Fibroblast of pulmonary artery (primary cell): Measurements from ENCODE around the gene PSMA5.

Experiments used
- DNase-seq: peaks from one replicate; pipeline ENCODE4 v3.0.0-alpha.2; 2010; ENCODE audit warnings: low read depth
- H3K4me3 ChIP-seq: replicated peaks from 2 replicates; pipeline ENCODE4 v1.5.1; 2011; ENCODE audit warnings: low read depth, mild to moderate bottlenecking, control low read depth, low read length, moderate library complexity
- TF ChIP-seq, protein P1 (sequence below): IDR thresholded peaks from 2 replicates; pipeline ENCODE4 v1.5.1; 2011; ENCODE audit warnings: mild to moderate bottlenecking, control low read depth, low read length, inconsistent platforms; ENCODE audit errors: missing control alignments

Gene PSMA5

DNA sequence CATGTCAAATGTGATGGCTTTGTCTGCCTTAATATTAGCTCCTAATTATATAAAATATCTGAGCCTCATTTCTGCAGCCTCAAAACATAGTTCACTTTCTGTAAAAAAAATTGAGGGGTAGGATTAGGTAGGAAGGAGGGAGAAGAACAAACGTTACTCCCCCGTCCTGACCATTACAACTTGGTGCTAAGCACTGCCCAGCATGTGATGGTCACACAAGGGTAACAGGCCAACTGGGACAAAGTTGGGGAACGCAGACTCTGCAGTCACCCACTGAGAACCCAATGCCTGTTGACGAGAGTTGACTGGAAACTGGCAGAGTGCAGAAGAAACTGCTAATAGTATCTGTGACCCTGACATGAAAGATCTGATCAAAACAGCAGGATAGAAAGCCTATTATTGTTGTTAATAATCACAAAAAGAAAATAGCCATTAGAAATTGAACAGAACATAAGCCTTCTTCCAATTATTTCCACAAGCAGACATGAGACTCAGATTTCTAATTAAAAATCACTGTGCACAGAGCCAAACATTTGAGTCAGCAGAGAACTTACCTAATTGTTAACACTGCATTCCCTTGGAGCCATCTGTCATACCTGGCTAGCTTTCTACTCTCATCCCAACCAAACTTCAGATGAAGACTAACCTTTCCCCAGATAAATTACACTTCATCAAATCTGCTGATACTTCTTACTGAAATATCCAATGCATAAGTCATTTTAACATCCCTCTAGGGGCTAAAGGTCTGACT is 34.0 kb downstream of the PSMA5 start:
- H3K4me3 ChIP-seq: no peak overlapping the region
- no peak for DNase-seq
- TF ChIP-seq, protein P1, sequence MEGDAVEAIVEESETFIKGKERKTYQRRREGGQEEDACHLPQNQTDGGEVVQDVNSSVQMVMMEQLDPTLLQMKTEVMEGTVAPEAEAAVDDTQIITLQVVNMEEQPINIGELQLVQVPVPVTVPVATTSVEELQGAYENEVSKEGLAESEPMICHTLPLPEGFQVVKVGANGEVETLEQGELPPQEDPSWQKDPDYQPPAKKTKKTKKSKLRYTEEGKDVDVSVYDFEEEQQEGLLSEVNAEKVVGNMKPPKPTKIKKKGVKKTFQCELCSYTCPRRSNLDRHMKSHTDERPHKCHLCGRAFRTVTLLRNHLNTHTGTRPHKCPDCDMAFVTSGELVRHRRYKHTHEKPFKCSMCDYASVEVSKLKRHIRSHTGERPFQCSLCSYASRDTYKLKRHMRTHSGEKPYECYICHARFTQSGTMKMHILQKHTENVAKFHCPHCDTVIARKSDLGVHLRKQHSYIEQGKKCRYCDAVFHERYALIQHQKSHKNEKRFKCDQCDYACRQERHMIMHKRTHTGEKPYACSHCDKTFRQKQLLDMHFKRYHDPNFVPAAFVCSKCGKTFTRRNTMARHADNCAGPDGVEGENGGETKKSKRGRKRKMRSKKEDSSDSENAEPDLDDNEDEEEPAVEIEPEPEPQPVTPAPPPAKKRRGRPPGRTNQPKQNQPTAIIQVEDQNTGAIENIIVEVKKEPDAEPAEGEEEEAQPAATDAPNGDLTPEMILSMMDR: no peak

DNA sequence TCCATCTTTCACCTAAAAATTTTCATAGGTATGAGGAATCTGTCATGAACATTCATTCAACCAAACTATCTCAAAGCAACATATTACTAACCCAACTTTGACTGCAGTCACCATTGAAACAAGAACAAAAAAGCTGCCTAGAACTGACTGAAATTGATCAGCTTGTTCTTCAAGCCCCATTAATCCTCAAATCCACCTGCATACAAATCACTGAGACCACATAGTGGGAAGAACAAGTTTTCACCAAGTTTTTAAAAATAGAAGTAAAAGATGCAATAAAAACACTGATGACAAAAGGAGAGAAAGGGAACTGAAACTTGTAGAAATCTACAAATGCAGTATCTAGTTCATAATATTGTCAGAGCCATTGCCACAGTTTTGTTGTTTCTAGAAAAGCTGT is 34.6 kb downstream of the PSMA5 start:
- H3K4me3 ChIP-seq: no peak overlapping the region
- DNase-seq: no peak
- TF ChIP-seq, protein P1: no peak

DNA sequence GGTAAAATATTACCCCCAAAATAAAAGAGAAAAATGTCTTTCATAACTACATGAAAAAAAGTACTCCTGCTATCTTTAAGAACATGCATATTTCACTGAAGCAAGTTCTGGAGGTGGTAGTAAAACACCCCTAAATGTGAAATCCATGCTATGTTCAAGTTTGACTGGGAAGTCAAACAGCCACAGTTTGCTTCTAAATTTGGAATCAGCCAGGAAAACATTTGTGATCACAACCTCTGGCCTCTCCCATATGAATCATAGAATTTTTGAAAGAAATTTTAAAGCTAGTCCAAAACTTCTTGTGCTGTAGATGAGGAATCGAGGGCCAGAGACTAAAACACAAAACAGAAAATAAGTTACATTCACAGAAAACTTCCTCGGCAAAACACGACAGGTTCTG is 35.1 kb downstream of the PSMA5 start:
- TF ChIP-seq, protein P1: no peak
- DNase-seq: peak; percentile 49
- no peak overlapping the region for H3K4me3 ChIP-seq

DNA sequence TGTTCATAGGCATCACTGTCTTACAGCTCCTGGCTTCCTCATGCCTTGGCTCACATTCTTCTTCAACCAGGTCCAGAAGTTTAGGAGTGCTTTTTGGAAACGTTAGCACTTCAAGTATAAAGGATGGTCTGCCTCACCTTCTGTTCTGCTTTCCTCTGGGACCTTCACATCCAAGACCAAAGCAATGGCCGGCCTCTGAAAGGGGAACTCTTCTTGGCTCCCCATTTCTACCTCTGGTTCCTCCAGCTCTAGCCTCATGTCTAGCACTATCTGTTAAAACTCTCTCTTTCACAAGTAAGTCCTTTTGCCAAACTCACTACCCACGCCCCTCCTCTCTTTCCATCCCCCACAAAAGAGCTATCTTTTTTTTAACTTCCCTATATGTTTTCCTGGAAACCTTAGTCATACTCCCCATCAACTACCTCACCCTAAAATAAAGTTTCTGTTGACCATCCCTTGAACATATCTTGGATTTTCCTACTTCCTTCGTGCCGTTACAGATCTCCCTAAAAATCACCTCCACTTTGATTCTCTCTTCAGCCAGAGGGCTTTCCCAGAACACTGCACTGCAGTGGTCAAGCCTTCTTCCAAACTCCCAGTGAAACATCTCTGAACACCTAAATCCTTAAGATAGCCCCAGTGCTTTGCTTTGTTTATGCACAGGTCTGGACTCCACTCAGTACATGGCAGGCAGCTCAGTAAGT is 36.5 kb downstream of the PSMA5 start:
- TF ChIP-seq, protein P1: no peak

DNA sequence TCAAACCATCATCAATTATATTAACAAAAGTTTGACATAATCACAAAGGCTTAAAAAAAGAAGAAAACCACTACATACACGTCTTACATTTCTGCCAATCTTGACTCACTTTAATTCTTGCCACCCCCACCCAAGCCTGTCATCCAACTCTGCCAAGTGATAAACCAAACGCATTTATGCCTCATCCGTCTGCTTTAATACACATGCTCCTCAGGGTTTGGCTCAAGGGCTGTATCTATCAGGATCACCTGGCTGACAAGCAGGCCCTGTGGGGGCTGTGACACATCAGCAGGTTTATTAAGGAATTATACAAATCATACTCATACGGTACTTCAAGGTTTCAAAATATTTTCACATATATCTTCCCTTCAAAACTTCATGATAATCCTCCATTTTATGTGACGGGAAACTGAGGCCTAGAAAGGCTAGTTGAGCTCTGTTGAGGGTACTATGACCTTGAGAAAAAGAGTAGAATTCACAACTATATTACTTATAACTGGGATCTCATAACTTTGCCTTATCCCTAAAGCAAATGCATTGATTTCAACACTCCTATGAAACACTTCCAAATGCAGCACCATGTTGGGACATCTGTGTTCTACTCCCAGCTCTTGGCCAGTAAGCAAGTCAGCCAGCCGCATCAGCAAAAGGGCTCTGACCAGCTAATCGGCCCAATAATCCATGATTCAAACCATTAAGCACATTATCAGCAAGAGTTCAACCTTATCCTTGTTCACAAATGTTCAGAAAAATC is 37.2 kb downstream of the PSMA5 start:
- no peak for DNase-seq
- TF ChIP-seq, protein P1: no peak
- H3K4me3 ChIP-seq: no peak overlapping the region

More for the DNA sequence above, 36.5 kb downstream of the PSMA5 start:
- no peak for DNase-seq
- H3K4me3 ChIP-seq: no peak overlapping the region

DNA sequence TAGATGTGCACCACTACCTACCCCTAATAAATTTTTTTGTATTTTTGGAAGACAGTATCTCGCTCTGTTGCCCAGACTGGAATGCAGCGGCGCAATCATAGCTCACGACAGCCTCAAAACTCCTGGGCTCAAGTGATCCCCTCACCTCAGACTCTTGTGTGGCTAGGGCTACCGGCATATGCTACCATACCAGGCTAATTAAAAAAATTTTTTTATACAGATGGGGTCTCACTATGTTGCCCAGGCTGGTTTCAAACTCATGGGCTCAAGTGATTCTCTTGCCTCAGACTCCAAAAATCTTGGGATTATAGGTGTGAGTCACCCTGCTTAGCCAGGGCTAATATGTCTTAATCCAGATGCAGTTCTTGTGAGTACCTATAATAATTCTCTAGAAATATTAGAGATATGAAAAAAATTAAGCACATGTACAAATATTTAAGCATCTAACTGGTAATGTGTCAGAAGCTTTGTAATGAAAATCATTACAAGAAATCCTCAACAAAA is 38.0 kb downstream of the PSMA5 start:
- TF ChIP-seq, protein P1: no peak
- no peak overlapping the region for H3K4me3 ChIP-seq
- no peak for DNase-seq
